HCT116 (cell line): Measurements from ENCODE around the gene CPNE4. TPM values are rescaled to one million over a fixed set of nuclear protein-coding genes. Genes with fewer than 3 reads are reported as not detected.

Experiments
- ATAC-seq: fragments of 200-7000 bp; cut with Tn5 transposase; 2 replicates; pipeline ENCODE4 v1.9.1; 2020; ENCODE audit warnings: mild to moderate bottlenecking, moderate library complexity
- BruUV-seq: library from RNA; stranded (reverse); fragments of 400-500 nt; replicated peaks from 2 replicates; lab custom pipeline; 2021; lab: Mats Ljungman, UMichigan
- CTCF ChIA-PET: fragments of 300-600 bp; sonication (Branson Sonifier 250); formaldehyde crosslinking; loops from one replicate; lab custom pipeline; 2021; ENCODE audit warnings: antibody characterized with exemption; lab: Charles Lee
- POLR2A ChIA-PET: fragments of 300-600, 350-600 bp; sonication (Branson Sonifier 250); formaldehyde crosslinking; loops from one replicate; lab custom pipeline; 2021; ENCODE audit warnings: antibody characterized with exemption; lab: Charles Lee
- RAD21 ChIA-PET, 2 experiments: fragments of 300-600 bp; sonication (Branson Sonifier 250); formaldehyde crosslinking; loops; one replicate each; lab custom pipeline; 2023; ENCODE audit warnings: low total read pairs in 2 of 2; ENCODE audit not compliant: uncharacterized antibody in 2 of 2, unreplicated experiment in 2 of 2, low non-redundant PET in 1 of 2; lab: Charles Lee
- DNase-seq: peaks from one replicate; pipeline ENCODE4 v3.0.0-alpha.2; 2010; ENCODE audit warnings: low read depth, low spot score
- H2AFZ ChIP-seq: fragments of 200-600 bp; shearing (Covaris generic), sonication (generic); 2 replicates; pipeline ENCODE4 v1.6.1; 2017; ENCODE audit warnings: low read depth, mixed run types, mixed read lengths, antibody characterized with exemption, low read length; ENCODE audit not compliant: poor library complexity, severe bottlenecking
- H3K27ac ChIP-seq: 2 replicates; pipeline ENCODE4 v1.5.1; 2012; ENCODE audit warnings: low read depth, low read length
- H3K27me3 ChIP-seq: fragments of 200-600 bp; sonication (generic); 2 replicates; pipeline ENCODE4 v1.6.1; 2016; ENCODE audit warnings: mixed run types, low read length, mixed read lengths; ENCODE audit not compliant: insufficient read depth
- H3K36me3 ChIP-seq, 2 experiments: fragments of 200-500 bp in 1 of 2; fragments of 200-600 bp in 1 of 2; sonication (Bioruptor generic) in 1 of 2; sonication (generic) in 1 of 2; 2 replicates each; pipeline versions ENCODE4 v1.5.1 to v1.6.1; 2014 to 2016; ENCODE audit warnings: low read length in 2 of 2, inconsistent platforms in 1 of 2, mixed read lengths in 1 of 2, mixed run types in 1 of 2; ENCODE audit not compliant: insufficient read depth in 2 of 2, control insufficient read depth in 1 of 2
- H3K4me1 ChIP-seq, 2 experiments: fragments of 200-600 bp in 1 of 2; sonication (generic) in 1 of 2; 2 replicates each; pipeline versions ENCODE4 v1.5.1 to v1.6.1; 2012 to 2017; ENCODE audit warnings: low read length in 2 of 2, inconsistent platforms in 1 of 2, mild to moderate bottlenecking in 1 of 2, mixed read lengths in 1 of 2, mixed run types in 1 of 2, moderate library complexity in 1 of 2; ENCODE audit not compliant: insufficient read depth in 2 of 2, control insufficient read depth in 1 of 2
- H3K4me2 ChIP-seq: fragments of 200-600 bp; sonication (generic); 2 replicates; pipeline ENCODE4 v1.6.1; 2017; ENCODE audit warnings: mixed run types, low read length, mixed read lengths
- H3K4me3 ChIP-seq, 2 experiments: fragments of 200-600 bp in 1 of 2; sonication (generic) in 1 of 2; replicated peaks in 1 of 2; 2 replicates each; pipeline ENCODE4 v1.5.1; 2011 to 2016; ENCODE audit warnings: low read length in 2 of 2, control low read depth in 1 of 2, low read depth in 1 of 2, mild to moderate bottlenecking in 1 of 2, mixed read lengths in 1 of 2, mixed run types in 1 of 2
- H3K79me2 ChIP-seq: fragments of 200-600 bp; sonication (generic); 2 replicates; pipeline ENCODE4 v1.6.1; 2017; ENCODE audit warnings: mild to moderate bottlenecking, mixed run types, low read length, moderate library complexity, mixed read lengths; ENCODE audit not compliant: insufficient read depth
- H3K9ac ChIP-seq: fragments of 200-600 bp; sonication (generic); 2 replicates; pipeline ENCODE4 v1.6.1; 2016; ENCODE audit warnings: low read length, mixed read lengths
- H3K9me2 ChIP-seq: fragments of 200-600 bp; sonication (generic), shearing (Covaris generic); 2 replicates; pipeline ENCODE4 v1.6.1; 2017; ENCODE audit warnings: mixed run types, mild to moderate bottlenecking, moderate library complexity; ENCODE audit not compliant: insufficient read depth
- H3K9me3 ChIP-seq, 2 experiments: fragments of 200-500 bp in 1 of 2; fragments of 200-600 bp in 1 of 2; sonication (Bioruptor generic) in 1 of 2; sonication (generic) in 1 of 2; 2 replicates each; pipeline ENCODE4 v1.6.1; 2014 to 2017; ENCODE audit warnings: low read length in 2 of 2, mixed read lengths in 2 of 2, inconsistent platforms in 1 of 2, low read depth in 1 of 2, mild to moderate bottlenecking in 1 of 2, mixed run types in 1 of 2, moderate library complexity in 1 of 2; ENCODE audit not compliant: control insufficient read depth in 1 of 2, insufficient read depth in 1 of 2
- H4K20me1 ChIP-seq: fragments of 200-600 bp; sonication (generic), shearing (Covaris generic); 2 replicates; pipeline ENCODE4 v1.6.1; 2017; ENCODE audit warnings: mixed run types, mild to moderate bottlenecking, moderate library complexity; ENCODE audit not compliant: insufficient read depth
- ATF3 ChIP-seq: IDR thresholded peaks from 2 replicates; pipeline ENCODE4 v1.6.1; 2012
- CBX3 ChIP-seq: IDR thresholded peaks from 2 replicates; pipeline ENCODE4 v1.6.1; 2012; ENCODE audit warnings: low read depth
- CEBPB ChIP-seq: IDR thresholded peaks from 2 replicates; pipeline ENCODE4 v1.6.1; 2012; ENCODE audit warnings: low read depth
- CTCF ChIP-seq, 3 experiments: fragments of 200-600 bp in 1 of 3; sonication (generic) in 1 of 3; IDR thresholded peaks in 2 of 3; conservative IDR thresholded peaks in 1 of 3; 2 replicates each; pipeline ENCODE4 v1.5.1; 2012 to 2017; ENCODE audit warnings: low read depth in 2 of 3, low read length in 2 of 3, antibody characterized with exemption in 1 of 3, borderline replicate concordance in 1 of 3, control low read depth in 1 of 3, mild to moderate bottlenecking in 1 of 3, mixed read lengths in 1 of 3, mixed run types in 1 of 3, moderate library complexity in 1 of 3; ENCODE audit not compliant: insufficient read depth in 1 of 3
- EGR1 ChIP-seq: IDR thresholded peaks from 2 replicates; pipeline ENCODE4 v1.6.1; 2012; ENCODE audit warnings: low read depth
- EZH2phosphoT487 ChIP-seq: fragments of 200-600 bp; IDR thresholded peaks from 2 replicates; pipeline ENCODE4 v1.6.1; 2018; ENCODE audit warnings: antibody characterized with exemption, borderline replicate concordance
- FOSL1 ChIP-seq: IDR thresholded peaks from 2 replicates; pipeline ENCODE4 v1.6.1; 2012; ENCODE audit warnings: low read depth
- MAX ChIP-seq: IDR thresholded peaks from 2 replicates; pipeline ENCODE4 v1.6.1; 2012
- POLR2A ChIP-seq: IDR thresholded peaks from 2 replicates; pipeline ENCODE4 v1.7.0; 2011; ENCODE audit warnings: borderline replicate concordance; ENCODE audit not compliant: insufficient read depth, insufficient read length; ENCODE audit errors: extremely low read depth
- POLR2AphosphoS5 ChIP-seq: IDR thresholded peaks from 2 replicates; pipeline ENCODE4 v1.6.1; 2011; ENCODE audit warnings: mild to moderate bottlenecking, low read depth, low read length, moderate library complexity
- RAD21 ChIP-seq: IDR thresholded peaks from 2 replicates; pipeline ENCODE4 v1.6.1; 2012; ENCODE audit warnings: low read depth, mild to moderate bottlenecking
- REST ChIP-seq: IDR thresholded peaks from 2 replicates; pipeline ENCODE4 v1.6.1; 2012; ENCODE audit warnings: low read depth
- SIN3A ChIP-seq: IDR thresholded peaks from 2 replicates; pipeline ENCODE4 v1.6.1; 2012; ENCODE audit warnings: low read depth
- SP1 ChIP-seq: IDR thresholded peaks from 2 replicates; pipeline ENCODE4 v1.6.1; 2012; ENCODE audit warnings: low read depth
- SRF ChIP-seq: IDR thresholded peaks from 2 replicates; pipeline ENCODE4 v1.6.1; 2012; ENCODE audit warnings: low read depth
- YY1 ChIP-seq: IDR thresholded peaks from 2 replicates; pipeline ENCODE4 v1.6.1; 2011; ENCODE audit warnings: low read length, low read depth, moderate library complexity, mild to moderate bottlenecking; ENCODE audit not compliant: insufficient replicate concordance; ENCODE audit errors: extremely low read depth
- intact Hi-C: fragments of 100-400 bp; cut with micrococcal nuclease; formaldehyde crosslinking; loops from 2 replicates; pipeline ENCODE4 v1.10.0; 2022
- total RNA-seq: library from RNA; stranded (reverse); gene quantifications from one replicate; pipeline ENCODE4 v1.2.1, GENCODE V29; 2021; ENCODE audit not compliant: unreplicated experiment

Gene CPNE4
- total RNA-seq, 1 experiment from 2014 or later: not detected

GRCh38 chr3:131702146-131702545 is 332.7 kb downstream of the CPNE4 start:
- no peaks in the 10 kb centered on the region for H4K20me1 ChIP-seq
- RAD21 ChIA-PET: no interaction called here
- H3K36me3 ChIP-seq: no peaks in the 10 kb centered on the region
- no TSS peak for BruUV-seq
- H2AFZ ChIP-seq: no peak overlapping the region
- H3K4me1 ChIP-seq: no peaks in the 10 kb centered on the region
- intact Hi-C loops: no loop called here
- no peaks in the 10 kb centered on the region for H3K9me2 ChIP-seq
- peaks cover 16% of the 10 kb centered on the region; the same call in 1 of the 2 replicates for H3K27me3 ChIP-seq
- H3K4me3 ChIP-seq: no peak overlapping the region
- CTCF ChIA-PET: no interaction called here
- TF ChIP-seq EZH2phosphoT487 (no peak), CEBPB (no peak), RAD21 (no peak), FOSL1 (no peak), SRF (no peak), POLR2AphosphoS5 (no peak), SIN3A (no peak), POLR2A (no peak), YY1 (no peak), MAX (no peak), CBX3 (no peak), SP1 (no peak), ATF3 (no peak), EGR1 (no peak), CTCF (IDR thresholded peaks at IDR 0.05 in 2 of 3, conservative IDR thresholded peaks at IDR 0.05 in 1 of 3; ENCODE audit: borderline replicate concordance in 1 of 3, insufficient read depth in 1 of 3, low read depth in 2 of 3, low read length in 2 of 3) (no peak), REST (no peak)
- H3K79me2 ChIP-seq: no peaks in the 10 kb centered on the region
- H3K27ac ChIP-seq: no peak overlapping the region
- POLR2A ChIA-PET: no interaction called here
- ATAC-seq: no peak
- no peak overlapping the region for H3K9ac ChIP-seq
- H3K4me2 ChIP-seq: no peak overlapping the region
- no peak for DNase-seq
- no peaks in the 10 kb centered on the region for H3K9me3 ChIP-seq
